ENCODE data around the gene TADA2A. TPM values are rescaled to one million over a fixed set of nuclear protein-coding genes. Genes with fewer than 3 reads are reported as not detected.
"Not testable (repeated sequence)": the region's sequence is repeated elsewhere in the genome, so short reads cannot be mapped to it uniquely, and the experiment has no call there.

The TADA2A gene
- total RNA-seq, 1 experiment from 2014 or later: 29.4 TPM

- BruUV-seq (replicated peaks): no TSS peak
- no peak overlapping the region for H3K27ac Mint-ChIP-seq (ENCODE audit: unreplicated experiment)
- no peaks in the 10 kb centered on the region for H3K9me3 ChIP-seq
- H3K4me3 ChIP-seq (ENCODE audit: low read depth, low read length): no peak overlapping the region
- H3K4me1 ChIP-seq: peaks cover 20% of the 10 kb centered on the region
- H3K27me3 ChIP-seq (replicated peaks; ENCODE audit: control insufficient read depth, insufficient read depth, low read length): no peaks in the 10 kb centered on the region
- no peaks in the 10 kb centered on the region for H3K27me3 Mint-ChIP-seq (ENCODE audit: insufficient read depth, unreplicated experiment)
- POLR2A ChIA-PET: interaction anchor here (0.5 kb wide), 1 partner anchor 27 kb away, joined by 3 read pairs; no protein-coding TSS in a partner anchor
- H3K4me3 Mint-ChIP-seq (ENCODE audit: unreplicated experiment): no peak overlapping the region
- TF ChIP-seq, protein P1, sequence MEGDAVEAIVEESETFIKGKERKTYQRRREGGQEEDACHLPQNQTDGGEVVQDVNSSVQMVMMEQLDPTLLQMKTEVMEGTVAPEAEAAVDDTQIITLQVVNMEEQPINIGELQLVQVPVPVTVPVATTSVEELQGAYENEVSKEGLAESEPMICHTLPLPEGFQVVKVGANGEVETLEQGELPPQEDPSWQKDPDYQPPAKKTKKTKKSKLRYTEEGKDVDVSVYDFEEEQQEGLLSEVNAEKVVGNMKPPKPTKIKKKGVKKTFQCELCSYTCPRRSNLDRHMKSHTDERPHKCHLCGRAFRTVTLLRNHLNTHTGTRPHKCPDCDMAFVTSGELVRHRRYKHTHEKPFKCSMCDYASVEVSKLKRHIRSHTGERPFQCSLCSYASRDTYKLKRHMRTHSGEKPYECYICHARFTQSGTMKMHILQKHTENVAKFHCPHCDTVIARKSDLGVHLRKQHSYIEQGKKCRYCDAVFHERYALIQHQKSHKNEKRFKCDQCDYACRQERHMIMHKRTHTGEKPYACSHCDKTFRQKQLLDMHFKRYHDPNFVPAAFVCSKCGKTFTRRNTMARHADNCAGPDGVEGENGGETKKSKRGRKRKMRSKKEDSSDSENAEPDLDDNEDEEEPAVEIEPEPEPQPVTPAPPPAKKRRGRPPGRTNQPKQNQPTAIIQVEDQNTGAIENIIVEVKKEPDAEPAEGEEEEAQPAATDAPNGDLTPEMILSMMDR (IDR thresholded peaks at IDR 0.05; ENCODE audit: insufficient read depth in 1 of 2, low read depth in 1 of 2, low read length in 1 of 2, severe bottlenecking in 1 of 2, unreplicated experiment in 1 of 2): no peak
- CTCF ChIA-PET: interaction anchor here (1.1 kb wide), 1 partner anchor 14 kb away, joined by 3 read pairs; no protein-coding TSS in a partner anchor
- H3K9me3 Mint-ChIP-seq (ENCODE audit: unreplicated experiment): no peaks in the 10 kb centered on the region
- no peaks in the 10 kb centered on the region; the same call in 1 of the 2 replicates for H3K36me3 ChIP-seq (ENCODE audit: control insufficient read depth, insufficient read depth, low read length)
- no peak for DNase-seq
- intact Hi-C loops (cut with micrococcal nuclease; ENCODE audit: unreplicated experiment): no loop called here
- peaks cover 29% of the 10 kb centered on the region for H3K4me1 Mint-ChIP-seq (ENCODE audit: low read depth, unreplicated experiment)
- H3K36me3 Mint-ChIP-seq (ENCODE audit: insufficient read depth, unreplicated experiment): peaks cover 11% of the 10 kb centered on the region
Measured at GRCh38 chr17:37400505-37400904, 6.2 kb upstream of the TADA2A start.

DNA sequence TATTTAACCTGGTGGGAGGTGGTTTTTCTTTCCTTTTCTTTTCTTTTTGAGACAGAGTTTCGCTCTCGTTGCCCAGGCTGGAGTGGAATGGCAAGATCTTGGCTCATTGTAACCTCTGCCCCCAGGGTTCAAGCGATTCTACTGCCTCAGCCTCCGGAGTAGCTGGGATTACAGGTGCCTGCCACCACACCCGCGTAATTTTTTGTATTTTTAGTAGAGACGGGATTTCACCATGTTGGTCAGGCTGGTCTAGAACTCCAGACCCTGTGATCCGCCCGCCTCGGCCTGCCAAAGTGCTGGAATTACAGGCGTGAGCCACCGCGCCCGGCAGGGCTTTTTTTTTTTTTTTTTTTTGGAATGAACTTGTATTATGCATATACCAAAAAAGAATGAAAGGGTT, 1.2 kb upstream of the TADA2A start:
- H3K9me3 ChIP-seq; BruUV-seq (replicated peaks); H3K27me3 ChIP-seq (replicated peaks; ENCODE audit: control insufficient read depth, insufficient read depth, low read length); DNase-seq; H3K36me3 ChIP-seq (ENCODE audit: control insufficient read depth, insufficient read depth, low read length); H3K9me3 Mint-ChIP-seq (ENCODE audit: unreplicated experiment); H3K27me3 Mint-ChIP-seq (ENCODE audit: insufficient read depth, unreplicated experiment); intact Hi-C loops (cut with micrococcal nuclease; ENCODE audit: unreplicated experiment): not testable (repeated sequence)
- peaks cover 14% of the 10 kb centered on the region; the same call in 1 of the 2 replicates for H3K4me1 ChIP-seq
- Mint-ChIP-seq H3K36me3 (ENCODE audit: insufficient read depth, unreplicated experiment) (peaks cover 41% of the 10 kb centered on the region), H3K4me3 (ENCODE audit: unreplicated experiment) (peak overlapping the region; percentile 93), H3K4me1 (ENCODE audit: low read depth, unreplicated experiment) (peaks cover 12% of the 10 kb centered on the region), H3K27ac (ENCODE audit: unreplicated experiment) (peak overlapping the region; percentile 87)
- peak overlapping the region; percentile 99 for H3K4me3 ChIP-seq (ENCODE audit: low read depth, low read length)
- POLR2A ChIA-PET: interaction anchor here (1.1 kb wide), 1 partner anchor 47 kb away, joined by 3 read pairs; no protein-coding TSS in a partner anchor
- CTCF ChIA-PET: interaction anchor here (1.9 kb wide), 1 partner anchor 32 kb away, joined by 6 read pairs; no protein-coding TSS in a partner anchor

DNA sequence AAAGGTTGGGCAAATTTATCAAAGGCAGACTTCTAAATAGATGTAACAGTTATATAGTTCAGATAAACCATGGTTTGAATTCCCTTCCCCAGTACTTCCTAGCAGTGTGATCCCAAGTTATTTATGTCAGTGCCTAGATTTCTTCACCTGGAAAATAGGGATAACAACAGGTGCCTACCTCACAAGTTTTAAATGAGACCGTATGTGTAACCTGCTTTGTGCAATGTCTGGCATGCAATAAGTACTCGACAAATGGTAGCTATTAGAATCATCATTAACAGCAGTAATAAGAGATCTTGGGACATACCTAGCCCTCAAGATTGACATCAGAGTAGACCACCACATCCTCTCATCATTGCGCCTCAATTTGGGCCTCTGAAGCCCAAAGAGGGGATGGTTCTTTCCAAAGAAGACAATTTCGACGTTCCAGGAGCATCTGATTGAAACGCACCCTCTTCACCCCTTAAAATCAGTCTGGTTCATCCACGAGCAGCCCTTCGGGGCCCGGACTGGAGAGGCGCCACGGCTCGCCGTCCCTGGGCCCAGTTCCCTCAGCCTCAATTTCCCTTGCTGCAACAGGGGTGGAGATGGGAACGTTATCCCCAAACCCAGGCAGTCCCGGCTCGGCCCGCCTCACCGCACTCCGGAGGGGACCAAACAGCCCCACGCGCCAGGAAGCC, 591 bp upstream of the TADA2A start:
- TF ChIP-seq, protein P1 (IDR thresholded peaks at IDR 0.05; ENCODE audit: insufficient read depth in 1 of 2, low read depth in 1 of 2, low read length in 1 of 2, severe bottlenecking in 1 of 2, unreplicated experiment in 1 of 2): no peak
- intact Hi-C loops (cut with micrococcal nuclease; ENCODE audit: unreplicated experiment): loop anchor here (2.0 kb wide), 1 partner anchor 83 kb away; the partner anchor contains the start of gene DUSP14
- ChIA-PET POLR2A (interaction anchor here (1.1 kb wide), 1 partner anchor 47 kb away, joined by 3 read pairs; no protein-coding TSS in a partner anchor), CTCF (interaction anchor here (1.9 kb wide), 1 partner anchor 33 kb away, joined by 6 read pairs; no protein-coding TSS in a partner anchor)
- H3K4me3 Mint-ChIP-seq (ENCODE audit: unreplicated experiment): peak overlapping the region; percentile 93
- H3K4me1 ChIP-seq: peaks cover 14% of the 10 kb centered on the region; the same call in 1 of the 2 replicates
- H3K9me3 ChIP-seq: no peaks in the 10 kb centered on the region
- no peaks in the 10 kb centered on the region for H3K27me3 ChIP-seq (replicated peaks; ENCODE audit: control insufficient read depth, insufficient read depth, low read length)
- H3K27ac Mint-ChIP-seq (ENCODE audit: unreplicated experiment): peak overlapping the region; percentile 87
- peaks cover 10% of the 10 kb centered on the region for H3K4me1 Mint-ChIP-seq (ENCODE audit: low read depth, unreplicated experiment)
- peaks cover 46% of the 10 kb centered on the region for H3K36me3 Mint-ChIP-seq (ENCODE audit: insufficient read depth, unreplicated experiment)
- H3K4me3 ChIP-seq (ENCODE audit: low read depth, low read length): peak overlapping the region; percentile 99
- peaks cover 1% of the 10 kb centered on the region for H3K36me3 ChIP-seq (ENCODE audit: control insufficient read depth, insufficient read depth, low read length)
- BruUV-seq (replicated peaks): TSS peak; percentile 77
- DNase-seq: peak in 1 of 2 experiments; percentile 17
- H3K27me3 Mint-ChIP-seq (ENCODE audit: insufficient read depth, unreplicated experiment): no peaks in the 10 kb centered on the region
- H3K9me3 Mint-ChIP-seq (ENCODE audit: unreplicated experiment): no peaks in the 10 kb centered on the region

DNA sequence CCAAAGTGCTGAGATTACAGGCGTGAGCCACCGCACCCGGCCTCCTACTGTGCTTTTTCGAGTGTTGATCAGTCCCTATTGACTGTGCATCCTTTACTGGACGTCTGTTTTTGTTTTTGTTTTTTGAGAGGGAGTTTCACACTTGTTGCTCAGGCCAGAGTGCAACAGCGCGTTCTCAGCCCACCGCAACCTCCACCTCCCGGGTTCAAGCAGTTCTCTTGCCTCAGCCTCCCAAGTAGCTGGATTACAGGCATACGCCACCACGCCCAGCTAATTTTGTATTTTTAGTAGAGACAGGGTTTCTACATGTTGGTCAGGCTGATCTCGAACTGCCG, 1.4 kb downstream of the TADA2A start:
- H3K4me1 Mint-ChIP-seq (ENCODE audit: low read depth, unreplicated experiment); H3K27me3 Mint-ChIP-seq (ENCODE audit: insufficient read depth, unreplicated experiment); H3K9me3 ChIP-seq; H3K27me3 ChIP-seq (replicated peaks; ENCODE audit: control insufficient read depth, insufficient read depth, low read length); H3K4me3 ChIP-seq (ENCODE audit: low read depth, low read length); intact Hi-C loops (cut with micrococcal nuclease; ENCODE audit: unreplicated experiment); H3K36me3 ChIP-seq (ENCODE audit: control insufficient read depth, insufficient read depth, low read length); BruUV-seq (replicated peaks); H3K27ac Mint-ChIP-seq (ENCODE audit: unreplicated experiment); DNase-seq; H3K9me3 Mint-ChIP-seq (ENCODE audit: unreplicated experiment): not testable (repeated sequence)
- H3K4me1 ChIP-seq: peaks cover 14% of the 10 kb centered on the region; the same call in 1 of the 2 replicates
- ChIA-PET CTCF (interaction anchor here (1.4 kb wide), 1 partner anchor 34 kb away, joined by 6 read pairs; no protein-coding TSS in a partner anchor), POLR2A (interaction anchor here (1.9 kb wide), 1 partner anchor 49 kb away, joined by 20 read pairs; no protein-coding TSS in a partner anchor)
- H3K4me3 Mint-ChIP-seq (ENCODE audit: unreplicated experiment): peak overlapping the region; percentile 93
- peaks cover 61% of the 10 kb centered on the region for H3K36me3 Mint-ChIP-seq (ENCODE audit: insufficient read depth, unreplicated experiment)
